ENCODE measurements around the gene RBKS. TPM values are rescaled to one million over a fixed set of nuclear protein-coding genes. Genes with fewer than 3 reads are reported as not detected.
A peak's percentile ranks its signal among the peaks of the same experiment; 100 is the strongest.

Gene RBKS
- total RNA-seq, 2 experiments from 2014 or later = 2.6 to 3.0 TPM

GRCh38 chr2:27863146-27863545, 27.0 kb downstream of the RBKS start:
- H3K36me3 Mint-ChIP-seq (ENCODE audit: low read depth) = no peaks in the 10 kb centered on the region
- no peak for DNase-seq
- H3K27me3 ChIP-seq (ENCODE audit: control insufficient read depth in 1 of 2, insufficient read depth in 2 of 2, low read length in 2 of 2) = no peaks in the 10 kb centered on the region
- H3K4me3 Mint-ChIP-seq = no peak overlapping the region
- ChIA-PET CTCF (interaction anchor here (1.0 kb wide), 1 partner anchor 14 kb away, joined by 3 read pairs; no protein-coding TSS in a partner anchor), POLR2A (no interaction called here)
- H3K27me3 Mint-ChIP-seq = no peaks in the 10 kb centered on the region
- H3K4me1 Mint-ChIP-seq (ENCODE audit: low read depth) = no peaks in the 10 kb centered on the region
- no peak overlapping the region for H3K4me3 ChIP-seq (ENCODE audit: low read length)
- H3K27ac ChIP-seq (ENCODE audit: low read depth in 1 of 2, low read length in 2 of 2) = no peak overlapping the region
- H3K36me3 ChIP-seq (ENCODE audit: insufficient read depth, low read length) = no peaks in the 10 kb centered on the region
- intact Hi-C loops (cut with DNase I, micrococcal nuclease) = no loop called here
- no peak for ATAC-seq (ENCODE audit: poor library complexity)
- no peaks in the 10 kb centered on the region for H3K4me1 ChIP-seq (ENCODE audit: insufficient read depth, low read length)
- H3K9me3 Mint-ChIP-seq = no peaks in the 10 kb centered on the region
- TF ChIP-seq CTCF (IDR thresholded peaks at IDR 0.05) = no peak
- H3K9me3 ChIP-seq (ENCODE audit: control insufficient read depth in 1 of 2, insufficient read depth in 1 of 2, low read length in 2 of 2) = peaks cover 0 to 2% of the 10 kb centered on the region in 2 experiments
- H3K27ac Mint-ChIP-seq = no peak overlapping the region

GRCh38 chr2:27860111-27860510, 30.1 kb downstream of the RBKS start:
- Mint-ChIP-seq H3K4me1 (ENCODE audit: low read depth) (no peaks in the 10 kb centered on the region), H3K36me3 (ENCODE audit: low read depth) (peaks cover 12% of the 10 kb centered on the region), H3K27ac (no peak overlapping the region), H3K4me3 (no peak overlapping the region), H3K9me3 (peaks cover 2% of the 10 kb centered on the region), H3K27me3 (no peaks in the 10 kb centered on the region)
- CTCF ChIA-PET = interaction anchor here (0.5 kb wide), 1 partner anchor 359 kb away, joined by 3 read pairs; no protein-coding TSS in a partner anchor
- DNase-seq (peak in 2 of 14 experiments; percentile 20 to 30), ATAC-seq (ENCODE audit: poor library complexity) (no peak)
- Histone ChIP-seq H3K27ac (ENCODE audit: low read depth in 1 of 2, low read length in 2 of 2) (no peak overlapping the region), H3K36me3 (ENCODE audit: insufficient read depth, low read length) (no peaks in the 10 kb centered on the region), H3K4me3 (ENCODE audit: low read length) (no peak overlapping the region), H3K9me3 (ENCODE audit: control insufficient read depth in 1 of 2, insufficient read depth in 1 of 2, low read length in 2 of 2) (peaks cover 0 to 10% of the 10 kb centered on the region in 2 experiments), H3K4me1 (ENCODE audit: insufficient read depth, low read length) (no peaks in the 10 kb centered on the region), H3K27me3 (ENCODE audit: control insufficient read depth in 1 of 2, insufficient read depth in 2 of 2, low read length in 2 of 2) (no peaks in the 10 kb centered on the region)
- intact Hi-C loops (cut with DNase I, micrococcal nuclease) = no loop called here
- TF ChIP-seq CTCF (IDR thresholded peaks at IDR 0.05) = no peak
- POLR2A ChIA-PET = no interaction called here

- no peaks in the 10 kb centered on the region for H3K27me3 ChIP-seq (ENCODE audit: control insufficient read depth in 1 of 2, insufficient read depth in 2 of 2, low read length in 2 of 2)
- ChIA-PET POLR2A (no interaction called here), CTCF (no interaction called here)
- H3K4me1 Mint-ChIP-seq (ENCODE audit: low read depth) = no peaks in the 10 kb centered on the region
- no peak overlapping the region for H3K27ac Mint-ChIP-seq
- H3K27ac ChIP-seq (ENCODE audit: low read depth in 1 of 2, low read length in 2 of 2) = no peak overlapping the region
- no peak overlapping the region for H3K4me3 ChIP-seq (ENCODE audit: low read length)
- no peak for ATAC-seq (ENCODE audit: poor library complexity)
- H3K9me3 ChIP-seq (ENCODE audit: control insufficient read depth in 1 of 2, insufficient read depth in 1 of 2, low read length in 2 of 2) = peaks cover 0 to 10% of the 10 kb centered on the region in 2 experiments
- H3K36me3 ChIP-seq (ENCODE audit: insufficient read depth, low read length) = no peaks in the 10 kb centered on the region
- peaks cover 2% of the 10 kb centered on the region for H3K9me3 Mint-ChIP-seq
- H3K27me3 Mint-ChIP-seq = no peaks in the 10 kb centered on the region
- intact Hi-C loops (cut with DNase I, micrococcal nuclease) = no loop called here
- no peak overlapping the region for H3K4me3 Mint-ChIP-seq
- H3K36me3 Mint-ChIP-seq (ENCODE audit: low read depth) = peaks cover 12% of the 10 kb centered on the region
- TF ChIP-seq CTCF (IDR thresholded peaks at IDR 0.05) = no peak
- H3K4me1 ChIP-seq (ENCODE audit: insufficient read depth, low read length) = no peaks in the 10 kb centered on the region
- no peak for DNase-seq
Observed at GRCh38 chr2:27857417-27858172, 32.6 kb downstream of the RBKS start.

Measured in CD4-positive, alpha-beta T cell (primary cell).